ENCODE measurements around the gene DRAM1.
A peak's percentile ranks its signal among the peaks of the same experiment; 100 is the strongest.

The DRAM1 gene

GRCh38 chr12:101857043-101857558 lies 20.3 kb upstream of the DRAM1 start (continued):
- peak; percentile 87 for TF ChIP-seq ZNF629 (tag by site-specific recombination; IDR thresholded peaks at IDR 0.05)
- TF ChIP-seq ZNF324 (tag by site-specific recombination; IDR thresholded peaks at IDR 0.05): no peak
- TF ChIP-seq FEZF1 (tag by site-specific recombination; IDR thresholded peaks at IDR 0.05): peak; percentile 35; the same call in 1 of the 2 replicates
- 0 out of 2 replicates have a peak, but pooled peaks have one; percentile 46 for TF ChIP-seq TSHZ1 (tag by site-specific recombination; IDR thresholded peaks at IDR 0.05; ENCODE audit: borderline replicate concordance)
- TF ChIP-seq ZNF600 (tag by site-specific recombination; IDR thresholded peaks at IDR 0.05): no peak
- TF ChIP-seq ZNF140 (tag by site-specific recombination; IDR thresholded peaks at IDR 0.05): no peak
- TF ChIP-seq ZNF677 (tag by site-specific recombination; IDR thresholded peaks at IDR 0.05): no peak
- no peak for TF ChIP-seq ZBTB7A (tag by site-specific recombination; IDR thresholded peaks at IDR 0.05; ENCODE audit: low read depth)
- no peak for TF ChIP-seq ZNF777 (tag by site-specific recombination; IDR thresholded peaks at IDR 0.05; ENCODE audit: borderline replicate concordance)

- no peaks in the 10 kb centered on the region for H3K36me3 ChIP-seq (ENCODE audit: control insufficient read depth in 2 of 2, insufficient read depth in 1 of 2, low read length in 2 of 2)
- no peaks in the 10 kb centered on the region for H3K9me3 ChIP-seq (ENCODE audit: control insufficient read depth, insufficient read depth, low read depth, low read length)
- CTCF ChIA-PET: no interaction called here
- H3K4me1 ChIP-seq (ENCODE audit: control insufficient read depth, insufficient read depth, low read length): no peaks in the 10 kb centered on the region; the same call in 1 of the 2 replicates
- no peak overlapping the region for H3K4me3 ChIP-seq (ENCODE audit: low read depth, low read length)
- no peak for TF ChIP-seq ZNF664 (tag by site-specific recombination; IDR thresholded peaks at IDR 0.05)
- TF ChIP-seq ZNF16 (tag by site-specific recombination; IDR thresholded peaks at IDR 0.05; ENCODE audit: low read depth): no peak
- no peak for TF ChIP-seq ZNF26 (tag by site-specific recombination; IDR thresholded peaks at IDR 0.05)
- TF ChIP-seq BCL11A (tag by site-specific recombination; IDR thresholded peaks at IDR 0.05; ENCODE audit: low read depth): no peak
- TF ChIP-seq ZNF596 (tag by site-specific recombination; IDR thresholded peaks at IDR 0.05): no peak
- no peak for TF ChIP-seq ZNF416 (tag by site-specific recombination; IDR thresholded peaks at IDR 0.05)
- no peak for TF ChIP-seq KLF17 (tag by site-specific recombination; IDR thresholded peaks at IDR 0.05)
- TF ChIP-seq YY1 (tag by site-specific recombination; IDR thresholded peaks at IDR 0.05): no peak
- no peak for TF ChIP-seq ZFP37 (tag by site-specific recombination; IDR thresholded peaks at IDR 0.05)
- TF ChIP-seq TRIM28 (IDR thresholded peaks at IDR 0.05; ENCODE audit: borderline replicate concordance, low read length): no peak
- no peak for TF ChIP-seq ZNF140 (tag by site-specific recombination; IDR thresholded peaks at IDR 0.05)
- TF ChIP-seq ZBTB17 (tag by site-specific recombination; IDR thresholded peaks at IDR 0.05): no peak
- TF ChIP-seq ZNF2 (tag by site-specific recombination; IDR thresholded peaks at IDR 0.05): no peak
- TF ChIP-seq PRDM2 (tag by site-specific recombination; IDR thresholded peaks at IDR 0.05; ENCODE audit: borderline replicate concordance): no peak
- POLR2A ChIA-PET: no interaction called here
- H3K27ac ChIP-seq (ENCODE audit: extremely low read depth, low read depth, low read length): no peak overlapping the region
Measured at GRCh38 chr12:101858361-101858760, 19.0 kb upstream of the DRAM1 start.

Data from HEK293 (cell line).